ENCODE data around the gene DCHS2.

The DCHS2 gene

GRCh38 chr4:154478128-154478527, 13.5 kb downstream of the DCHS2 start:
- peaks cover 0 to 7% (median 0%) of the 10 kb centered on the region in 11 experiments; a peak in 2 of 22 replicates for H3K9me3 ChIP-seq (replicated peaks in 1 of 11)
- no peak overlapping the region for H3K27ac ChIP-seq
- peaks cover 0 to 65% (median 8%) of the 10 kb centered on the region in 11 experiments; a peak in 11 of 22 replicates for H3K36me3 ChIP-seq
- H3K9ac ChIP-seq: no peak overlapping the region
- H3K4me1 ChIP-seq: peaks cover 0 to 7% (median under 1%) of the 10 kb centered on the region in 10 experiments; a peak in 6 of 20 replicates
- no peak for TF ChIP-seq Cebpa-rat (IDR thresholded peaks at IDR 0.05)
- H4K20me1 ChIP-seq: no peaks in the 10 kb centered on the region
- no peaks in the 10 kb centered on the region for H3K27me3 ChIP-seq
- no peak overlapping the region for H3K4me2 ChIP-seq
- H3K4me3 ChIP-seq: no peak overlapping the region

DNA sequence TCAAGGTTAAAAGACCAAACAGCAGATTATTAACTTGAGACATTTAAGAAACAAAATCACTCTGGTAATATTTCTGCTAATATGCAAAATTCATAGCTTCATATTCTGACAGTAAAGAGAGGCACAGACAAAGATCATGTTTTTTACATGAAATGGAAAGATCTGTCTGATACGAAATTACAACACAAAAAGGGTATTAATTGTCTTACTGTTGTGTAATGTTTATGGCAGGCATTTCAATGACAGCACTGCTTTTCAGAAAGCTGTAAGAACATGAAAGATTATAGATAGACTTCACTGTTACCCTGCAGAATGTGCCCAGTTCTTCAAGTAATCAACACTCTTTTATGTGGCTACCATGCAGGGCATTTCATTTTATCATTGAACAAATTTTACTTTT, 15.4 kb downstream of the DCHS2 start:
- Histone ChIP-seq H3K9ac (no peak overlapping the region), H3K27ac (no peak overlapping the region), H3K4me2 (no peak overlapping the region), H3K9me3 (replicated peaks in 1 of 11) (peaks cover 0 to 7% (median 0%) of the 10 kb centered on the region in 11 experiments; a peak in 1 of 22 replicates), H3K4me1 (peaks cover 0 to 26% (median 14%) of the 10 kb centered on the region in 10 experiments; a peak in 14 of 20 replicates), H3K36me3 (peaks cover 0 to 49% (median 0%) of the 10 kb centered on the region in 11 experiments; a peak in 10 of 22 replicates), H3K27me3 (no peaks in the 10 kb centered on the region), H4K20me1 (no peaks in the 10 kb centered on the region), H3K4me3 (no peak overlapping the region)
- no peak for TF ChIP-seq Cebpa-rat (IDR thresholded peaks at IDR 0.05)

- no peaks in the 10 kb centered on the region for H4K20me1 ChIP-seq
- no peak overlapping the region for H3K4me2 ChIP-seq
- no peak for TF ChIP-seq Cebpa-rat (IDR thresholded peaks at IDR 0.05)
- H3K4me3 ChIP-seq: no peak overlapping the region
- H3K27ac ChIP-seq: no peak overlapping the region
- peaks cover 0 to 27% (median 14%) of the 10 kb centered on the region in 10 experiments; a peak in 14 of 20 replicates for H3K4me1 ChIP-seq
- no peaks in the 10 kb centered on the region for H3K27me3 ChIP-seq
- H3K9ac ChIP-seq: no peak overlapping the region
- peaks cover 0 to 45% (median 0%) of the 10 kb centered on the region in 11 experiments; a peak in 8 of 22 replicates for H3K36me3 ChIP-seq
- H3K9me3 ChIP-seq (replicated peaks in 1 of 11): peaks cover 0 to 7% (median 0%) of the 10 kb centered on the region in 11 experiments; a peak in 1 of 22 replicates
These were observed 15.8 kb downstream of the DCHS2 start for GRCh38 chr4:154475820-154476219.

- H3K9ac ChIP-seq: no peak overlapping the region
- peaks cover 0 to 27% (median 14%) of the 10 kb centered on the region in 10 experiments; a peak in 14 of 20 replicates for H3K4me1 ChIP-seq
- no peak overlapping the region for H3K27ac ChIP-seq
- peak overlapping the region in 1 of 11 experiments; percentile 46; a peak in 2 of 22 replicates for H3K4me2 ChIP-seq
- no peak overlapping the region for H3K4me3 ChIP-seq
- H3K36me3 ChIP-seq: peaks cover 0 to 52% (median 5%) of the 10 kb centered on the region in 11 experiments; a peak in 9 of 22 replicates
- H3K9me3 ChIP-seq (replicated peaks in 1 of 11): 0 out of 22 replicates have a peak, but pooled peaks cover 0 to 7% (median 0%) of the 10 kb centered on the region in 11 experiments
- no peaks in the 10 kb centered on the region for H4K20me1 ChIP-seq
- no peak for TF ChIP-seq Cebpa-rat (IDR thresholded peaks at IDR 0.05)
- no peaks in the 10 kb centered on the region for H3K27me3 ChIP-seq
These were observed 18.1 kb downstream of the DCHS2 start for GRCh38 chr4:154473497-154473896.

DNA sequence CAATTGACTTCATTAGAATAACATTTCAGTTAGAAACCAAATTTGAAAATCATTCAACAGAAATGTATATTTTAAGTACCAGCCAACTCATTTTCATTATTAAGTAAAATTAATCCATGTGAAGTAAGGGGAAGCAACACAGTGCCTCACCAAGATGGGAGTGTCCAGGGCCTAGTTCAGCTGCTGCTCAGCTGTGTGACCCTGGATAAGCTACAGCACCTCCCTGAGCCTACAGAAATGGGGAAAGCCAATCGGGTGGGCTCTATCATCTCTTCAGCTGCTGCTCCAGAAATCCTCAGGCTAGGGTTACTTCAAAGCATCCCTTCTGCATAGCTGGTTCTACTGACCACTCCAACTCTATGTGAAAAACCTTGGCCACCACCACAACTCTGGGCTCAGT, 18.7 kb downstream of the DCHS2 start:
- TF ChIP-seq Cebpa-rat (IDR thresholded peaks at IDR 0.05): no peak
- H3K9me3 ChIP-seq (replicated peaks in 1 of 11): 0 out of 22 replicates have a peak, but pooled peaks cover 0 to 7% (median 0%) of the 10 kb centered on the region in 11 experiments
- peaks cover 0 to 45% (median 3%) of the 10 kb centered on the region in 11 experiments; a peak in 8 of 22 replicates for H3K36me3 ChIP-seq
- H4K20me1 ChIP-seq: no peaks in the 10 kb centered on the region
- no peak overlapping the region for H3K4me3 ChIP-seq
- H3K4me1 ChIP-seq: peaks cover 0 to 27% (median 14%) of the 10 kb centered on the region in 10 experiments; a peak in 14 of 20 replicates
- peak overlapping the region in 5 of 11 experiments; percentile 24 to 46 (median 33); a peak in 6 of 22 replicates for H3K4me2 ChIP-seq
- H3K9ac ChIP-seq: no peak overlapping the region
- H3K27me3 ChIP-seq: no peaks in the 10 kb centered on the region
- no peak overlapping the region for H3K27ac ChIP-seq

DNA sequence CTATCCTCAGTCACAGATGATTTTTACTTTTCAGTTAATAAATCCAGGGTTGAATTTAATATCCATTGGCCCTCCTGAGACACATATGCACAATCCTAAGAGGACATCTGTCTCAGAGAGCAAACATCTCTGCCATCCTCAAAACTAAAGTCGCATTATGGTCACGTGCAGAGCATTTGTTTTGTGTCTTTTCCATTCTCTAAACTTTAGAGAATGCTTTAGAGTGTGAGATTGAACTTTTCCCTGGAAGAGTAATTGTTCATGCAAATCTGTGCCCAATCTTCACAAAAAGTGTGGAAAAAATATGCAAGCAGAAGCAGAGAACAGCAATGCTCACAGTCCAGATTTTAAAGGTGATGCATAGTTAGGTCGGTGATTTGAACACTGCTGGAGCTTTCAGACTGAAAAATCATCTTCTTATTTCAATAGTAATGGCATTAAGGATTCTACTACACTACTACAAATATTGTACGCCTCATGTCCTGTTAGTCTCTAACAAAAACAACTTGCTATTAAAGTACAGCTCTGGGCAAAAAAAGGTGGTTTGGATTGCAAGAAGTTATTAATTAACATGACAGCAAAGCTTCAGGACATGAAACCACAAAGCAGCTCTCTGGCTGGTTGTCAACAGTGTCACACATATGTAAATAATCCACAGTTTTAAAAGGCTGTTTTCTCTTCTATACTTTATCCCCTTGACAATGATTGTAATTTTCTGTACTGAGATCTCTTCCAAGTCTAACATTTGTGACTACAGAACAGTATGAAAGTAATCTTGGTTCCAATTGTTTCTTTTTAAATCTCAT, 19.9 kb downstream of the DCHS2 start:
- Histone ChIP-seq H3K27me3 (no peaks in the 10 kb centered on the region), H3K9me3 (replicated peaks in 1 of 11) (0 out of 22 replicates have a peak, but pooled peaks cover 0 to 7% (median 0%) of the 10 kb centered on the region in 11 experiments), H3K27ac (no peak overlapping the region), H3K4me2 (peak overlapping the region in 8 of 11 experiments; percentile 6 to 46 (median 32); a peak in 12 of 22 replicates), H3K36me3 (peaks cover 0 to 34% (median 3%) of the 10 kb centered on the region in 11 experiments; a peak in 8 of 22 replicates), H3K4me1 (peaks cover 0 to 27% (median 14%) of the 10 kb centered on the region in 10 experiments; a peak in 14 of 20 replicates), H4K20me1 (no peaks in the 10 kb centered on the region), H3K9ac (peak overlapping the region in 1 of 11 experiments; percentile 5; a peak in 1 of 22 replicates), H3K4me3 (no peak overlapping the region)
- no peak for TF ChIP-seq Cebpa-rat (IDR thresholded peaks at IDR 0.05)

- H3K27ac ChIP-seq: no peak overlapping the region
- H3K4me3 ChIP-seq: no peak overlapping the region
- no peaks in the 10 kb centered on the region for H4K20me1 ChIP-seq
- no peak for TF ChIP-seq Cebpa-rat (IDR thresholded peaks at IDR 0.05)
- H3K4me2 ChIP-seq: 0 out of 22 replicates have a peak overlapping the region, but pooled peaks of 1 of the 11 experiments have one; percentile 46
- no peaks in the 10 kb centered on the region for H3K27me3 ChIP-seq
- no peak overlapping the region for H3K9ac ChIP-seq
- H3K36me3 ChIP-seq: peaks cover 0 to 29% (median 3%) of the 10 kb centered on the region in 11 experiments; a peak in 8 of 22 replicates
- peaks cover 0 to 27% (median 14%) of the 10 kb centered on the region in 10 experiments; a peak in 14 of 20 replicates for H3K4me1 ChIP-seq
- 0 out of 22 replicates have a peak, but pooled peaks cover 0 to 7% (median 0%) of the 10 kb centered on the region in 11 experiments for H3K9me3 ChIP-seq (replicated peaks in 1 of 11)
These were observed 20.6 kb downstream of the DCHS2 start for GRCh38 chr4:154471032-154471431.

DNA sequence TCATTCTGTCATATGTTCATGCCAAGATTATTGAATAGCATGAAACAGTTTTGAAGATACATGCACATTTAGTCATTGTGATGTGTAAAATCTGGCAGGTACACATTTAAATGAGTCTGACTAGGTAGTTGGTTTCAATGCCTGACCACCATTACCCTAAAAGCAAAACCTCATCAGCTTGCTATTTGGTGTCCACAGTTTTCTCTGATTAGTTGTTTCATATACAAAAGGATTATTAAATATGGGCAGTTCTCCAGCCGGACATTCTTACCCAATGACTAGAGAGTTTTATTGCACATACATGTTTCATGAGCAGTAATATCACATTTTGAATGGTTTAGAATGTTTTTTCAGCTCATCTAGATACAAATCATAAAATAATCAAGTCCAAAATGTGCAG, 23.7 kb downstream of the DCHS2 start:
- no peaks in the 10 kb centered on the region for H4K20me1 ChIP-seq

More for the DNA sequence above, 23.7 kb downstream of the DCHS2 start:
- Histone ChIP-seq H3K27me3 (no peaks in the 10 kb centered on the region), H3K36me3 (peaks cover 0 to 26% (median 3%) of the 10 kb centered on the region in 11 experiments; a peak in 6 of 22 replicates), H3K27ac (no peak overlapping the region), H3K4me2 (no peak overlapping the region), H3K4me3 (no peak overlapping the region), H3K4me1 (peaks cover 0 to 22% (median 12%) of the 10 kb centered on the region in 10 experiments; a peak in 14 of 20 replicates), H3K9ac (no peak overlapping the region), H3K9me3 (replicated peaks in 1 of 11) (0 out of 22 replicates have a peak, but pooled peaks cover 0 to 6% (median 0%) of the 10 kb centered on the region in 11 experiments)
- TF ChIP-seq Cebpa-rat (IDR thresholded peaks at IDR 0.05): no peak
